SU-DHL-6 (cell line): ENCODE measurements around the gene HOXA5.

ENCODE experiments used
- CTCF ChIP-seq: fragments of 200-600 bp; sonication (generic); IDR thresholded peaks from one replicate; pipeline ENCODE4 v1.5.1; 2017; ENCODE audit warnings: antibody characterized with exemption, mild to moderate bottlenecking, low read length, moderate library complexity; ENCODE audit not compliant: insufficient read depth, poor library complexity, severe bottlenecking
- EZH2phosphoT487 ChIP-seq: fragments of 200-600 bp; sonication (generic), shearing (Covaris generic); conservative IDR thresholded peaks from 2 replicates; pipeline ENCODE4 v1.6.1; 2018; ENCODE audit warnings: mild to moderate bottlenecking, antibody characterized with exemption, low read length, moderate library complexity, mixed read lengths

- TF ChIP-seq CTCF, result no peak
- no peak for TF ChIP-seq EZH2phosphoT487
These were observed 23.3 kb upstream of the HOXA5 start for GRCh38 chr7:27166531-27167505.
